ENCODE data around the gene IL22.
"Not testable (repeated sequence)": the region's sequence is repeated elsewhere in the genome, so short reads cannot be mapped to it uniquely, and the experiment has no call there.

Gene IL22

GRCh38 chr12:68231691-68232090 is 21.7 kb downstream of the IL22 start:
- in situ Hi-C loops (cut with MboI; ENCODE audit: low sequenced_read_pairs): no loop called here

- in situ Hi-C loops (cut with MboI; ENCODE audit: low sequenced_read_pairs): no loop called here
Measured at GRCh38 chr12:68231229-68231628, 22.2 kb downstream of the IL22 start.

- in situ Hi-C loops (cut with MboI; ENCODE audit: low sequenced_read_pairs): no loop called here
Measured at GRCh38 chr12:68229956-68230355, 23.4 kb downstream of the IL22 start.

GRCh38 chr12:68227356-68227755 is 26.0 kb downstream of the IL22 start:
- in situ Hi-C loops (cut with MboI; ENCODE audit: low sequenced_read_pairs): no loop called here

- in situ Hi-C loops (cut with MboI; ENCODE audit: low sequenced_read_pairs): no loop called here
Measured at GRCh38 chr12:68225576-68226476, 27.6 kb downstream of the IL22 start, which contains the start of gene IL26. IL26 (minus strand) TSS chr12:68225810; CDS start chr12:68225756, 54 bp downstream.

- in situ Hi-C loops (cut with MboI; ENCODE audit: low sequenced_read_pairs): no loop called here
Measured at GRCh38 chr12:68224613-68225285, 28.7 kb downstream of the IL22 start.

GRCh38 chr12:68223067-68223747 is 30.2 kb downstream of the IL22 start:
- in situ Hi-C loops (cut with MboI; ENCODE audit: low sequenced_read_pairs): no loop called here

GRCh38 chr12:68222326-68222725 is 31.1 kb downstream of the IL22 start:
- in situ Hi-C loops (cut with MboI; ENCODE audit: low sequenced_read_pairs): no loop called here

- in situ Hi-C loops (cut with MboI; ENCODE audit: low sequenced_read_pairs): no loop called here
Measured at GRCh38 chr12:68221497-68221896, 31.9 kb downstream of the IL22 start.

- in situ Hi-C loops (cut with MboI; ENCODE audit: low sequenced_read_pairs): no loop called here
Measured at GRCh38 chr12:68210875-68211274, 42.5 kb downstream of the IL22 start.

- in situ Hi-C loops (cut with MboI; ENCODE audit: low sequenced_read_pairs): not testable (repeated sequence)
Measured at GRCh38 chr12:68209048-68209728, 44.2 kb downstream of the IL22 start.

GRCh38 chr12:68207276-68207675 is 46.1 kb downstream of the IL22 start:
- in situ Hi-C loops (cut with MboI; ENCODE audit: low sequenced_read_pairs): no loop called here

- in situ Hi-C loops (cut with MboI; ENCODE audit: low sequenced_read_pairs): no loop called here
Measured at GRCh38 chr12:68206446-68206845, 47.0 kb downstream of the IL22 start.

GRCh38 chr12:68203460-68203875 is 49.9 kb downstream of the IL22 start:
- in situ Hi-C loops (cut with MboI; ENCODE audit: low sequenced_read_pairs): no loop called here

- in situ Hi-C loops (cut with MboI; ENCODE audit: low sequenced_read_pairs): no loop called here
Measured at GRCh38 chr12:68200854-68201253, 52.5 kb downstream of the IL22 start.

- in situ Hi-C loops (cut with MboI; ENCODE audit: low sequenced_read_pairs): no loop called here
Measured at GRCh38 chr12:68199127-68199526, 54.3 kb downstream of the IL22 start.

GRCh38 chr12:68198507-68199086 is 54.8 kb downstream of the IL22 start:
- in situ Hi-C loops (cut with MboI; ENCODE audit: low sequenced_read_pairs): no loop called here

Data from HL-60/S4 (cell line).